CD14-positive monocyte (primary cell): ENCODE measurements around the gene ZFHX3. TPM values are rescaled to one million over a fixed set of nuclear protein-coding genes. Genes with fewer than 3 reads are reported as not detected.

Experiments used
- DNase-seq, 3 donors: peaks; one replicate each; pipeline ENCODE4 v3.0.0-alpha.2; 2011 to 2022
- H2AFZ ChIP-seq: 2 replicates; pipeline ENCODE4 v1.6.0; 2012; ENCODE audit warnings: mild to moderate bottlenecking, low read depth, low read length, inconsistent platforms; ENCODE audit not compliant: insufficient read depth, poor library complexity, severe bottlenecking
- H3K27ac ChIP-seq, 2 donors: 1 replicate in 1 of 2; 2 replicates in 1 of 2; pipeline ENCODE4 v1.5.1; 2012 to 2013; ENCODE audit warnings: low read length in 2 of 2, control low read depth in 1 of 2, inconsistent platforms in 1 of 2, low read depth in 1 of 2, mild to moderate bottlenecking in 1 of 2
- H3K27me3 ChIP-seq, 2 donors: one replicate each; pipeline versions ENCODE4 v1.6.0 to v1.6.1; 2011 to 2013; ENCODE audit warnings: low read length in 2 of 2; ENCODE audit not compliant: control insufficient read depth in 2 of 2, insufficient read depth in 2 of 2
- H3K36me3 ChIP-seq, 2 donors: replicated peaks in 1 of 2; 1 replicate in 1 of 2; 2 replicates in 1 of 2; pipeline versions ENCODE4 v1.5.1 to v1.6.1; 2012 to 2013; ENCODE audit warnings: low read length in 2 of 2, control low read depth in 1 of 2, inconsistent platforms in 1 of 2, mild to moderate bottlenecking in 1 of 2; ENCODE audit not compliant: insufficient read depth in 2 of 2, control insufficient read depth in 1 of 2
- H3K4me1 ChIP-seq, 2 donors: 1 replicate in 1 of 2; 2 replicates in 1 of 2; pipeline versions ENCODE4 v1.5.1 to v1.6.1; 2012 to 2013; ENCODE audit warnings: low read length in 2 of 2, control low read depth in 1 of 2, inconsistent platforms in 1 of 2, mild to moderate bottlenecking in 1 of 2, moderate library complexity in 1 of 2; ENCODE audit not compliant: insufficient read depth in 2 of 2, control insufficient read depth in 1 of 2
- H3K4me2 ChIP-seq: replicated peaks from 2 replicates; pipeline ENCODE3; 2012; ENCODE audit warnings: low read length, moderate library complexity, mild to moderate bottlenecking; ENCODE audit not compliant: poor library complexity, severe bottlenecking; ENCODE audit errors: extremely low read depth
- H3K4me3 ChIP-seq, 3 experiments: fragments of 200-600 bp in 1 of 3; sonication (generic) in 1 of 3; replicated peaks in 1 of 3; 1 replicate in 2 of 3; 2 replicates in 1 of 3; pipeline ENCODE4 v1.5.1; 2011 to 2013; ENCODE audit warnings: low read length in 3 of 3, mild to moderate bottlenecking in 3 of 3, control low read depth in 2 of 3, low read depth in 2 of 3, inconsistent platforms in 1 of 3, moderate library complexity in 1 of 3
- H3K79me2 ChIP-seq: 2 replicates; pipeline ENCODE4 v1.6.0; 2012; ENCODE audit warnings: mild to moderate bottlenecking, control low read depth, inconsistent platforms, low read length, moderate library complexity; ENCODE audit not compliant: insufficient read depth
- H3K9ac ChIP-seq: 2 replicates; pipeline ENCODE4 v1.6.0; 2017; ENCODE audit warnings: low read length, mild to moderate bottlenecking; ENCODE audit not compliant: insufficient read depth, poor library complexity, severe bottlenecking
- H3K9me3 ChIP-seq, 2 donors: replicated peaks in 1 of 2; 1 replicate in 1 of 2; 2 replicates in 1 of 2; pipeline versions ENCODE4 v1.5.1 to v1.6.1; 2012 to 2013; ENCODE audit warnings: low read length in 2 of 2, control low read depth in 1 of 2; ENCODE audit not compliant: control insufficient read depth in 1 of 2, insufficient read depth in 1 of 2
- H4K20me1 ChIP-seq: 2 replicates; pipeline ENCODE4 v1.6.0; 2012; ENCODE audit warnings: mild to moderate bottlenecking, low read length, control low read depth, moderate library complexity; ENCODE audit not compliant: insufficient read depth
- H3K27ac Mint-ChIP-seq, 7 donors: one replicate each; pipeline ENCODE4 v1.8.0; 2020; ENCODE audit warnings: mild to moderate bottlenecking in 7 of 7, mixed read lengths in 7 of 7, moderate library complexity in 6 of 7, inconsistent platforms in 2 of 7
- H3K27me3 Mint-ChIP-seq, 3 donors: one replicate each; pipeline ENCODE4 v1.8.0; 2021 to 2022; ENCODE audit warnings: low read depth in 3 of 3, mild to moderate bottlenecking in 3 of 3, mixed read lengths in 3 of 3, moderate library complexity in 3 of 3, inconsistent platforms in 1 of 3
- H3K36me3 Mint-ChIP-seq, 2 donors: one replicate each; pipeline ENCODE4 v1.8.0; 2020; ENCODE audit warnings: mixed read lengths in 2 of 2, inconsistent platforms in 1 of 2, mild to moderate bottlenecking in 1 of 2
- H3K4me1 Mint-ChIP-seq: one replicate; pipeline ENCODE4 v1.8.0; 2020; ENCODE audit warnings: mild to moderate bottlenecking, mixed read lengths
- H3K4me3 Mint-ChIP-seq, 2 donors: one replicate each; pipeline ENCODE4 v1.8.0; 2020; ENCODE audit warnings: mild to moderate bottlenecking in 2 of 2, mixed read lengths in 2 of 2, moderate library complexity in 1 of 2
- H3K9me3 Mint-ChIP-seq, 7 donors: one replicate each; pipeline ENCODE4 v1.8.0; 2020 to 2022; ENCODE audit warnings: mixed read lengths in 7 of 7, mild to moderate bottlenecking in 6 of 7, moderate library complexity in 6 of 7, inconsistent platforms in 2 of 7
- CTCF ChIP-seq: fragments of 200-600 bp; IDR thresholded peaks from one replicate; pipeline ENCODE4 v1.8.0; 2022; ENCODE audit warnings: antibody characterized with exemption, mild to moderate bottlenecking
- WGBS: methylation state at CpG from one replicate; pipeline ENCODE4 v1.1.5; 2013; ENCODE audit warnings: missing lambda C conversion rate; ENCODE audit not compliant: insufficient coverage; 5-methylcytosine and 5-hydroxymethylcytosine counted together
- intact Hi-C, 2 donors: fragments of 100-400 bp; cut with micrococcal nuclease; formaldehyde crosslinking; loops; one replicate each; pipeline versions ENCODE4 v1.15.0 to v1.15.1; 2023
- polyA plus RNA-seq, 3 donors: library from polyadenylated mRNA; depleted of rRNA in 1 of 3; unstranded in 2 of 3; stranded (reverse) in 1 of 3; fragments of 300-500 nt in 2 of 3; fragments of >200 nt in 1 of 3; fragmentation: Illumina TruSeq in 2 of 3; gene quantifications; 1 replicate in 2 of 3; 2 replicates in 1 of 3; pipeline ENCODE4 v1.2.3, GENCODE V29; 2012 to 2021

The ZFHX3 gene
- polyA plus RNA-seq, 3 donors, result 0.42 to 4.2 (median 0.43) TPM

GRCh38 chr16:72768591-72768990, 279.3 kb downstream of the ZFHX3 start:
- Histone ChIP-seq H2AFZ (no peak overlapping the region), H3K9ac (no peak overlapping the region), H3K4me3 (no peak overlapping the region), H3K79me2 (no peaks in the 10 kb centered on the region), H3K27ac (no peak overlapping the region), H3K36me3 (no peaks in the 10 kb centered on the region), H3K27me3 (no peaks in the 10 kb centered on the region), H3K4me1 (no peaks in the 10 kb centered on the region), H4K20me1 (no peaks in the 10 kb centered on the region), H3K9me3 (peaks cover 0 to 8% of the 10 kb centered on the region in 2 donors), H3K4me2 (no peak overlapping the region)
- H3K36me3 Mint-ChIP-seq, result peaks cover 2 to 3% of the 10 kb centered on the region in 2 donors
- no peak for TF ChIP-seq CTCF
- intact Hi-C loops, result no loop called here
- H3K9me3 Mint-ChIP-seq, result peaks cover 0 to 10% (median 0%) of the 10 kb centered on the region in 7 donors
- H3K27me3 Mint-ChIP-seq, result peaks cover 0 to 1% (median 0%) of the 10 kb centered on the region in 3 donors
- no peak overlapping the region for H3K4me3 Mint-ChIP-seq
- no peaks in the 10 kb centered on the region for H3K4me1 Mint-ChIP-seq
- no peak for DNase-seq
- H3K27ac Mint-ChIP-seq, result peak overlapping the region in 2 of 7 donors; percentile 30 to 68
- 50% methylated on average over 1 of the region's 5 CpGs for WGBS

GRCh38 chr16:72766506-72766905, 281.4 kb downstream of the ZFHX3 start:
- H3K27ac ChIP-seq, result no peak overlapping the region
- no peak overlapping the region for H3K4me2 ChIP-seq
- no peak overlapping the region for H3K9ac ChIP-seq
- H3K4me1 Mint-ChIP-seq, result no peaks in the 10 kb centered on the region
- H3K36me3 Mint-ChIP-seq, result no peaks in the 10 kb centered on the region
- no peak overlapping the region for H2AFZ ChIP-seq
- no CpG with 5 or more reads among the region's 2 CpGs for WGBS
- H3K9me3 Mint-ChIP-seq, result peaks cover 0 to 3% (median 0%) of the 10 kb centered on the region in 7 donors
- intact Hi-C loops, result no loop called here
- no peaks in the 10 kb centered on the region for H3K27me3 ChIP-seq
- peaks cover 0 to 4% of the 10 kb centered on the region in 2 donors for H3K9me3 ChIP-seq
- no peak overlapping the region for H3K4me3 ChIP-seq
- H3K4me1 ChIP-seq, result no peaks in the 10 kb centered on the region
- H4K20me1 ChIP-seq, result no peaks in the 10 kb centered on the region
- no peak for TF ChIP-seq CTCF
- H3K27me3 Mint-ChIP-seq, result peaks cover 0 to 1% (median 0%) of the 10 kb centered on the region in 3 donors
- H3K36me3 ChIP-seq, result no peaks in the 10 kb centered on the region
- DNase-seq, result no peak
- no peaks in the 10 kb centered on the region for H3K79me2 ChIP-seq
- H3K4me3 Mint-ChIP-seq, result no peak overlapping the region
- no peak overlapping the region for H3K27ac Mint-ChIP-seq
